ENCODE measurements around the gene R3HDM2. TPM values are rescaled to one million over a fixed set of nuclear protein-coding genes. Genes with fewer than 3 reads are reported as not detected.

R3HDM2 gene
- total and polyA plus RNA-seq, 2 of the 13 experiments (the other 11 are each of a cell fraction or from before 2014, with no cell fraction given): 11.1 to 23.5 TPM

GRCh38 chr12:57459055-57459749 is 28.4 kb upstream of the R3HDM2 start (continued):
- no peak for TF ChIP-seq NR2F1 (CRISPR knock-in tag; IDR thresholded peaks at IDR 0.05)
- no peak for TF ChIP-seq GTF2F1 (IDR thresholded peaks at IDR 0.05; ENCODE audit: low read length)
- no peak for TF ChIP-seq SMYD3 (CRISPR knock-in tag; IDR thresholded peaks at IDR 0.05)
- no peak for TF ChIP-seq ZNF124 (CRISPR knock-in tag; IDR thresholded peaks at IDR 0.05)
- TF ChIP-seq ZNF790 (CRISPR knock-in tag; IDR thresholded peaks at IDR 0.05; ENCODE audit: borderline replicate concordance): no peak
- TF ChIP-seq RFX5 (IDR thresholded peaks at IDR 0.05; ENCODE audit: low read depth, low read length): no peak
- TF ChIP-seq ZMAT5 (CRISPR knock-in tag; IDR thresholded peaks at IDR 0.05; ENCODE audit: borderline replicate concordance, low read depth): no peak
- no peak for TF ChIP-seq CENPX (CRISPR knock-in tag; IDR thresholded peaks at IDR 0.05)
- no peak for TF ChIP-seq ZBTB43 (CRISPR knock-in tag; conservative IDR thresholded peaks at IDR 0.05)
- TF ChIP-seq ZNF816 (CRISPR knock-in tag; IDR thresholded peaks at IDR 0.05; ENCODE audit: borderline replicate concordance): no peak
- no peak for TF ChIP-seq PLRG1 (conservative IDR thresholded peaks at IDR 0.05)
- TF ChIP-seq, protein P1, sequence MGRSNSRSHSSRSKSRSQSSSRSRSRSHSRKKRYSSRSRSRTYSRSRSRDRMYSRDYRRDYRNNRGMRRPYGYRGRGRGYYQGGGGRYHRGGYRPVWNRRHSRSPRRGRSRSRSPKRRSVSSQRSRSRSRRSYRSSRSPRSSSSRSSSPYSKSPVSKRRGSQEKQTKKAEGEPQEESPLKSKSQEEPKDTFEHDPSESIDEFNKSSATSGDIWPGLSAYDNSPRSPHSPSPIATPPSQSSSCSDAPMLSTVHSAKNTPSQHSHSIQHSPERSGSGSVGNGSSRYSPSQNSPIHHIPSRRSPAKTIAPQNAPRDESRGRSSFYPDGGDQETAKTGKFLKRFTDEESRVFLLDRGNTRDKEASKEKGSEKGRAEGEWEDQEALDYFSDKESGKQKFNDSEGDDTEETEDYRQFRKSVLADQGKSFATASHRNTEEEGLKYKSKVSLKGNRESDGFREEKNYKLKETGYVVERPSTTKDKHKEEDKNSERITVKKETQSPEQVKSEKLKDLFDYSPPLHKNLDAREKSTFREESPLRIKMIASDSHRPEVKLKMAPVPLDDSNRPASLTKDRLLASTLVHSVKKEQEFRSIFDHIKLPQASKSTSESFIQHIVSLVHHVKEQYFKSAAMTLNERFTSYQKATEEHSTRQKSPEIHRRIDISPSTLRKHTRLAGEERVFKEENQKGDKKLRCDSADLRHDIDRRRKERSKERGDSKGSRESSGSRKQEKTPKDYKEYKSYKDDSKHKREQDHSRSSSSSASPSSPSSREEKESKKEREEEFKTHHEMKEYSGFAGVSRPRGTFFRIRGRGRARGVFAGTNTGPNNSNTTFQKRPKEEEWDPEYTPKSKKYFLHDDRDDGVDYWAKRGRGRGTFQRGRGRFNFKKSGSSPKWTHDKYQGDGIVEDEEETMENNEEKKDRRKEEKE (IDR thresholded peaks at IDR 0.05): no peak
- TF ChIP-seq ZNF280B (CRISPR knock-in tag; IDR thresholded peaks at IDR 0.05; ENCODE audit: borderline replicate concordance): no peak
- TF ChIP-seq, protein P2, sequence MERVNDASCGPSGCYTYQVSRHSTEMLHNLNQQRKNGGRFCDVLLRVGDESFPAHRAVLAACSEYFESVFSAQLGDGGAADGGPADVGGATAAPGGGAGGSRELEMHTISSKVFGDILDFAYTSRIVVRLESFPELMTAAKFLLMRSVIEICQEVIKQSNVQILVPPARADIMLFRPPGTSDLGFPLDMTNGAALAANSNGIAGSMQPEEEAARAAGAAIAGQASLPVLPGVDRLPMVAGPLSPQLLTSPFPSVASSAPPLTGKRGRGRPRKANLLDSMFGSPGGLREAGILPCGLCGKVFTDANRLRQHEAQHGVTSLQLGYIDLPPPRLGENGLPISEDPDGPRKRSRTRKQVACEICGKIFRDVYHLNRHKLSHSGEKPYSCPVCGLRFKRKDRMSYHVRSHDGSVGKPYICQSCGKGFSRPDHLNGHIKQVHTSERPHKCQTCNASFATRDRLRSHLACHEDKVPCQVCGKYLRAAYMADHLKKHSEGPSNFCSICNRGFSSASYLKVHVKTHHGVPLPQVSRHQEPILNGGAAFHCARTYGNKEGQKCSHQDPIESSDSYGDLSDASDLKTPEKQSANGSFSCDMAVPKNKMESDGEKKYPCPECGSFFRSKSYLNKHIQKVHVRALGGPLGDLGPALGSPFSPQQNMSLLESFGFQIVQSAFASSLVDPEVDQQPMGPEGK (CRISPR knock-in tag; IDR thresholded peaks at IDR 0.05): no peak
- peak; percentile 63 for TF ChIP-seq RAD21 (CRISPR knock-in tag; IDR thresholded peaks at IDR 0.05)
- no peak for TF ChIP-seq MAZ (IDR thresholded peaks at IDR 0.05; ENCODE audit: borderline replicate concordance, low read depth, low read length)
- TF ChIP-seq MAZ (CRISPR knock-in tag; IDR thresholded peaks at IDR 0.05; ENCODE audit: low read depth): peak; percentile 41; the same call in 1 of the 2 replicates
- TF ChIP-seq HDAC6 (IDR thresholded peaks at IDR 0.05; ENCODE audit: low read depth, low read length): no peak
- TF ChIP-seq, protein P3, sequence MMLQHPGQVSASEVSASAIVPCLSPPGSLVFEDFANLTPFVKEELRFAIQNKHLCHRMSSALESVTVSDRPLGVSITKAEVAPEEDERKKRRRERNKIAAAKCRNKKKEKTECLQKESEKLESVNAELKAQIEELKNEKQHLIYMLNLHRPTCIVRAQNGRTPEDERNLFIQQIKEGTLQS (CRISPR knock-in tag; IDR thresholded peaks at IDR 0.05): no peak
- TF ChIP-seq RBM39 (IDR thresholded peaks at IDR 0.05; ENCODE audit: low read depth, low read length, poor library complexity, severe bottlenecking): peak; percentile 33
- no peak for TF ChIP-seq ZNF549 (CRISPR knock-in tag; IDR thresholded peaks at IDR 0.05)
